HG03571 (cell line): ENCODE measurements around the gene ALDOC.
A peak's percentile ranks its signal among the peaks of the same experiment; 100 is the strongest.
"Not testable (repeated sequence)": the region's sequence is repeated elsewhere in the genome, so short reads cannot be mapped to it uniquely, and the experiment has no call there.

Experiments used
- ATAC-seq: cut with Tn5 transposase; IDR thresholded peaks from one replicate; pipeline ENCODE4 v1.9.1; 2021; ENCODE audit not compliant: unreplicated experiment

The ALDOC gene

GRCh38 chr17:28584434-28584833 is 7.7 kb upstream of the ALDOC start:
- ATAC-seq = no peak

GRCh38 chr17:28582513-28582912 is 5.8 kb upstream of the ALDOC start:
- no peak for ATAC-seq

- no peak for ATAC-seq
These were observed 4.3 kb upstream of the ALDOC start for GRCh38 chr17:28580959-28581358.

GRCh38 chr17:28579526-28579925 is 2.8 kb upstream of the ALDOC start:
- no peak for ATAC-seq

- no peak for ATAC-seq
These were observed 1.8 kb upstream of the ALDOC start for GRCh38 chr17:28578246-28579195.

- no peak for ATAC-seq
These were observed 750 bp upstream of the ALDOC start for GRCh38 chr17:28577466-28577824.

- ATAC-seq = not testable (repeated sequence)
These were observed 679 bp downstream of the ALDOC start for GRCh38 chr17:28576016-28576415.

- ATAC-seq = no peak
These were observed 1.4 kb downstream of the ALDOC start for GRCh38 chr17:28575126-28575795.

- no peak for ATAC-seq
These were observed 2.2 kb downstream of the ALDOC start for GRCh38 chr17:28574526-28574925.

GRCh38 chr17:28573966-28574480 is 2.7 kb downstream of the ALDOC start:
- ATAC-seq = no peak

- ATAC-seq = no peak
These were observed 3.2 kb downstream of the ALDOC start for GRCh38 chr17:28573521-28573920.

- no peak for ATAC-seq
These were observed 3.7 kb downstream of the ALDOC start for GRCh38 chr17:28573040-28573380.

GRCh38 chr17:28572259-28573039 is 4.2 kb downstream of the ALDOC start:
- ATAC-seq = no peak

GRCh38 chr17:28571361-28572122 is 5.2 kb downstream of the ALDOC start, which contains the start of gene PIGS:
Gene PIGS (minus strand): TSS chr17:28571524. CDS start chr17:28571496, 28 bp downstream.
- peak; percentile 80 for ATAC-seq

GRCh38 chr17:28570716-28571360 is 5.9 kb downstream of the ALDOC start:
- peak; percentile 27 for ATAC-seq

GRCh38 chr17:28569446-28569845 is 7.2 kb downstream of the ALDOC start:
- ATAC-seq = no peak

GRCh38 chr17:28567604-28568003 is 9.1 kb downstream of the ALDOC start:
- no peak for ATAC-seq

- no peak for ATAC-seq
These were observed 13.2 kb downstream of the ALDOC start for GRCh38 chr17:28563475-28563874.

GRCh38 chr17:28555022-28555421 is 21.7 kb downstream of the ALDOC start:
- ATAC-seq = no peak

GRCh38 chr17:28554565-28554964 is 22.1 kb downstream of the ALDOC start:
- no peak for ATAC-seq
